Endothelial cell of umbilical vein (primary cell): ENCODE measurements around the gene TNS1. TPM values are rescaled to one million over a fixed set of nuclear protein-coding genes. Genes with fewer than 3 reads are reported as not detected.

Source experiments
- BruUV-seq: library from RNA; stranded (reverse); fragments of 400-500 nt; replicated peaks from 2 replicates; lab custom pipeline; 2021; lab: Mats Ljungman, UMichigan
- CTCF ChIA-PET: fragments of 300-600, 350-600 bp; sonication (Branson Sonifier 250); formaldehyde crosslinking; loops from one replicate; lab custom pipeline; 2021; ENCODE audit warnings: antibody characterized with exemption, inconsistent platforms; lab: Charles Lee
- POLR2A ChIA-PET: fragments of 300-600, 350-600 bp; sonication (Branson Sonifier 250); formaldehyde crosslinking; loops from one replicate; lab custom pipeline; 2021; ENCODE audit warnings: antibody characterized with exemption, inconsistent platforms; lab: Charles Lee
- DNase-seq: peaks from one replicate; pipeline ENCODE4 v3.0.0-alpha.2; 2011; ENCODE audit warnings: low read depth, low spot score
- FAIRE-seq: peaks from 2 replicates; lab custom pipeline; 2011; peaks lifted over from hg19 to GRCh38; lab: Jason Lieb, UNC
- H2AFZ ChIP-seq: 2 replicates; pipeline ENCODE4 v1.6.0; 2012; ENCODE audit warnings: low read depth, low read length, control low read depth, inconsistent platforms
- H3K27ac ChIP-seq: 2 replicates; pipeline ENCODE4 v1.5.1; 2011; ENCODE audit warnings: low read depth, mild to moderate bottlenecking, control low read depth, low read length, moderate library complexity; ENCODE audit not compliant: insufficient read depth
- H3K27me3 ChIP-seq, 2 experiments: 2 replicates each; pipeline versions ENCODE4 v1.6.0 to v1.6.1; 2011; ENCODE audit warnings: low read length in 2 of 2, mixed read lengths in 1 of 2; ENCODE audit not compliant: control insufficient read depth in 2 of 2, insufficient read depth in 2 of 2
- H3K36me3 ChIP-seq, 2 experiments: 2 replicates in 1 of 2; 3 replicates in 1 of 2; pipeline ENCODE4 v1.5.1; 2011; ENCODE audit warnings: low read length in 2 of 2, mild to moderate bottlenecking in 1 of 2, moderate library complexity in 1 of 2; ENCODE audit not compliant: control insufficient read depth in 2 of 2, insufficient read depth in 2 of 2; ENCODE audit errors: extremely low read depth in 1 of 2
- H3K4me1 ChIP-seq: 3 replicates; pipeline ENCODE4 v1.5.1; 2011; ENCODE audit warnings: mild to moderate bottlenecking, low read length; ENCODE audit not compliant: control insufficient read depth, insufficient read depth; ENCODE audit errors: extremely low read depth
- H3K4me2 ChIP-seq: 2 replicates; pipeline ENCODE4 v1.6.1; 2011; ENCODE audit warnings: low read length, control low read depth, mixed read lengths; ENCODE audit not compliant: insufficient read depth
- H3K4me3 ChIP-seq, 3 experiments: fragments of 200-600 bp in 1 of 3; sonication (generic), shearing (Covaris generic) in 1 of 3; replicated peaks in 1 of 3; 2 replicates each; pipeline ENCODE4 v1.5.1; 2011 to 2016; ENCODE audit warnings: control low read depth in 3 of 3, low read length in 3 of 3, mild to moderate bottlenecking in 2 of 3, inconsistent platforms in 1 of 3, low read depth in 1 of 3, moderate library complexity in 1 of 3; ENCODE audit not compliant: insufficient read depth in 1 of 3
- H3K79me2 ChIP-seq: 2 replicates; pipeline ENCODE4 v1.6.0; 2012; ENCODE audit warnings: low read length, inconsistent platforms; ENCODE audit not compliant: control insufficient read depth, insufficient read depth
- H3K9ac ChIP-seq: replicated peaks from 2 replicates; pipeline ENCODE3; 2011; ENCODE audit warnings: low read length, control low read depth; ENCODE audit not compliant: insufficient read depth; ENCODE audit errors: extremely low read depth
- H3K9me1 ChIP-seq: replicated peaks from 3 replicates; pipeline ENCODE4 v1.6.0; 2011; ENCODE audit warnings: mild to moderate bottlenecking, low read length; ENCODE audit not compliant: control insufficient read depth, insufficient read depth; ENCODE audit errors: extremely low read depth
- H3K9me3 ChIP-seq: replicated peaks from 2 replicates; pipeline ENCODE4 v1.5.1; 2012; ENCODE audit warnings: low read length, inconsistent platforms; ENCODE audit not compliant: control insufficient read depth, insufficient read depth
- H4K20me1 ChIP-seq: replicated peaks from 2 replicates; pipeline ENCODE3; 2011; ENCODE audit warnings: mild to moderate bottlenecking, low read length; ENCODE audit not compliant: control insufficient read depth, insufficient read depth; ENCODE audit errors: extremely low read depth
- CTCF ChIP-seq, 2 donors: IDR thresholded peaks; 1 replicate in 1 of 2; 2 replicates in 1 of 2; pipeline ENCODE4 v1.5.1; 2011; ENCODE audit warnings: low read length in 2 of 2, mild to moderate bottlenecking in 2 of 2, moderate library complexity in 2 of 2, control low read depth in 1 of 2, inconsistent platforms in 1 of 2, low read depth in 1 of 2; ENCODE audit not compliant: insufficient read depth in 1 of 2; ENCODE audit errors: extremely low read depth in 1 of 2
- EZH2 ChIP-seq: IDR thresholded peaks from 2 replicates; pipeline ENCODE4 v1.6.1; 2012; ENCODE audit warnings: borderline replicate concordance, low read depth, mild to moderate bottlenecking, moderate library complexity, low read length, inconsistent platforms; ENCODE audit not compliant: severe bottlenecking
- FOS ChIP-seq: IDR thresholded peaks from 2 replicates; pipeline ENCODE4 v1.6.1; 2011; ENCODE audit warnings: mild to moderate bottlenecking, low read length, moderate library complexity, borderline replicate concordance; ENCODE audit not compliant: insufficient read depth
- GATA2 ChIP-seq: IDR thresholded peaks from 2 replicates; pipeline ENCODE4 v1.7.0; 2011; ENCODE audit warnings: low read depth, mild to moderate bottlenecking, moderate library complexity, mixed read lengths, low read length; ENCODE audit not compliant: insufficient read length, insufficient read depth
- JUN ChIP-seq: IDR thresholded peaks from 2 replicates; pipeline ENCODE4 v1.6.1; 2011; ENCODE audit warnings: borderline replicate concordance, low read depth; ENCODE audit not compliant: insufficient read length, insufficient read depth
- MYC ChIP-seq: IDR thresholded peaks from one replicate; pipeline ENCODE4 v1.6.1; 2011; ENCODE audit warnings: mild to moderate bottlenecking, low read depth, low read length
- POLR2A ChIP-seq: IDR thresholded peaks from 2 replicates; pipeline ENCODE4 v1.6.1; 2012; ENCODE audit warnings: low read depth, mild to moderate bottlenecking, control low read depth, low read length
- POLR2AphosphoS5 ChIP-seq: IDR thresholded peaks from 2 replicates; pipeline ENCODE4 v1.6.1; 2012; ENCODE audit warnings: low read depth, mild to moderate bottlenecking, control low read depth, low read length, moderate library complexity; ENCODE audit not compliant: insufficient read depth
- dilution Hi-C: fragments of 300-500 bp; cut with MboI; formaldehyde crosslinking; loops from one replicate; pipeline ENCODE4 v1.15.0; 2019; ENCODE audit warnings: low sequenced_read_pairs; ENCODE audit not compliant: extremely low pct_ligation_motif_present
- intact Hi-C: fragments of 100-400 bp; cut with micrococcal nuclease; formaldehyde crosslinking; loops from one replicate; pipeline ENCODE4 v1.10.0; 2022
- polyA plus RNA-seq, 4 experiments: library from polyadenylated mRNA; depleted of rRNA in 3 of 4; stranded (reverse) in 3 of 4; unstranded in 1 of 4; fragments of >200 nt; gene quantifications; 2 replicates each; pipeline versions ENCODE4 v1.2.1 to v1.2.3, GENCODE V29; 2011 to 2012; ENCODE audit warnings: missing spikeins in 1 of 4
- total RNA-seq: library from RNA; stranded (reverse); gene quantifications from 2 replicates; pipeline ENCODE4 v1.2.3, GENCODE V29; 2021
- TF ChIP-seq, protein P1 (sequence below): IDR thresholded peaks from 2 replicates; pipeline ENCODE4 v1.6.1; 2011; ENCODE audit not compliant: insufficient read depth, insufficient read length

TNS1 gene
- total and polyA plus RNA-seq, 2 donors (not counting 3 experiments of a cell fraction or from before 2014, with no cell fraction given) = 11.0 to 52.1 TPM

DNA sequence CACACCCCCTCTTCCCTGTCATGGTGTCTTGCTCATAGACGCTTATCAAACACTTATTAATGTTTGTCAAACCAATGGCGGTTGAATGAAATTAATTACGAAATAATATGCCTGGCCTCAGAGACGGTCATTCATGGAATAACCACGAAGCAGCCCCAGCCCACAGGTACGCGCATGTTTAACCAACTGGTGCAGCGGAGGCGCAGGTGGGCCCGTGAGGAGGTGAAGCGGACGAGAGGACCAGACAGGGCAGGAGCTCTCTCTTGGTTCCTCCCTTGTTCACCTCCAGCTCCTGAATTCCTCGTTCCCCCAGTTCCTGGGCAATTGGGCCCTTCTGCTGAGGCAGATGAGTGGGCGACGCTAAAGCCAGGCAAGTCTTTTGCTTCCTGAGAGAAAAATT is 169.8 kb downstream of the TNS1 start:
- Histone ChIP-seq H4K20me1 (no peaks in the 10 kb centered on the region), H3K4me1 (no peaks in the 10 kb centered on the region), H3K4me2 (no peak overlapping the region), H2AFZ (no peak overlapping the region), H3K9ac (no peak overlapping the region), H3K79me2 (no peaks in the 10 kb centered on the region), H3K9me1 (no peaks in the 10 kb centered on the region), H3K4me3 (no peak overlapping the region), H3K9me3 (no peaks in the 10 kb centered on the region), H3K36me3 (peaks cover 0 to 17% of the 10 kb centered on the region in 2 experiments), H3K27me3 (no peaks in the 10 kb centered on the region), H3K27ac (no peak overlapping the region)
- BruUV-seq = no TSS peak
- CTCF ChIA-PET = interaction anchor here (1.0 to 1.2 kb wide), 2 partner anchors 25 to 236 kb away, joined by 3 read pairs; partner anchors contain the start of gene RUFY4
- intact Hi-C loops (no loop called here), dilution Hi-C loops (no loop called here)
- FAIRE-seq (no peak), DNase-seq (no peak)
- TF ChIP-seq FOS = no peak
- no peak for TF ChIP-seq POLR2A
- no peak for TF ChIP-seq EZH2
- TF ChIP-seq, protein P1, sequence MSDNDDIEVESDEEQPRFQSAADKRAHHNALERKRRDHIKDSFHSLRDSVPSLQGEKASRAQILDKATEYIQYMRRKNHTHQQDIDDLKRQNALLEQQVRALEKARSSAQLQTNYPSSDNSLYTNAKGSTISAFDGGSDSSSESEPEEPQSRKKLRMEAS = no peak
- no peak for TF ChIP-seq GATA2
- TF ChIP-seq POLR2AphosphoS5 = no peak
- no peak for TF ChIP-seq MYC
- TF ChIP-seq CTCF (IDR thresholded peaks at IDR 0.05; ENCODE audit: extremely low read depth in 1 of 2, insufficient read depth in 1 of 2, low read depth in 1 of 2, low read length in 2 of 2) = no peak
- TF ChIP-seq JUN = no peak
- POLR2A ChIA-PET = no interaction called here
